NCI-H1048 (cell line): Measurements from ENCODE around the gene GNAS-AS1.

Source experiments
- DNase-seq: peaks from one replicate; lab custom pipeline; 2025; lab: John Stamatoyannopoulos, UW

Gene GNAS-AS1

DNA sequence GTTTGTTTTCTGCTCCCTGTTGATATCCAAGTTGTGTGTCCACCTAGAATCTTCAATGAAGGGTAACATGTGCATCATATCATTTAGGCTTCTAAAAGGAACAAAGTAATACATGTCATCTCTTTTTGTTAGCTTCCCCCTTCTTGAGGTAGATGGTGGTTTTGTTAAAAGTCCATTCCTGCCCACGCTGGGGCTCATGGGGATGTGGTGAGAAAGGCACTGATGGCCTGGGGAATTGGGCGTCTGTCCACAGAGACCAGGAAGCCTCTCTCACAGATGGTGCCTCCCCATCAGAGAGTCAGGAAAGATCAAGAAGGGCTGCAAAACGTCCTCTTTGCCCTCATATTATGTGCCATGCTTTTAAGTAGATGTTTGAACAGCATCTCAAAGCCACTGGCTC lies 34.3 kb upstream of the GNAS-AS1 start:
- DNase-seq: no peak

DNA sequence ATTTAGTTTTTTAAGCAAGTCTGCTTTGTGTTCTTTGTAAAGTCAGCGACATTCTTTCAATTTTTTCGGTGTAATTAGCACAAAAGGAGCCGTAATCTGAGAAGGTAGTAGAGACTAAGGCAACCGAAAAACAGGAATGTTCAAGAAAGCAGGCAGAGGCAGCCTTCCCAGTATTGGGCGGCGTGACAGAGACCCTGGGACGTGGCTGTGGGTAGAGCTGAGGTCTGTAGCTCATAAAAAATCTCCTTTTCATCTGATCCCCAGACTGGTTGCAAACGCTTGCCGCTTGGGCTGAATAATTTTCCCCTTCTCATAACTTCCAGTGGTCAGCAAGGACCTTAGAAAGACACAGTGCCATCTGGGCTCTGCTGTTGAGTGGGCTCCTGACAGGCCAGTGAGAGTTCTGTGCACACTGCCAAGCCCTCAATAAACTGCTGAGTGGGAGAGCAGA lies 32.6 kb upstream of the GNAS-AS1 start:
- DNase-seq: no peak

GRCh38 chr20:58882704-58883089 lies 32.0 kb upstream of the GNAS-AS1 start:
- no peak for DNase-seq

- no peak for DNase-seq
Measured at GRCh38 chr20:58880994-58881752, 30.5 kb upstream of the GNAS-AS1 start.

DNA sequence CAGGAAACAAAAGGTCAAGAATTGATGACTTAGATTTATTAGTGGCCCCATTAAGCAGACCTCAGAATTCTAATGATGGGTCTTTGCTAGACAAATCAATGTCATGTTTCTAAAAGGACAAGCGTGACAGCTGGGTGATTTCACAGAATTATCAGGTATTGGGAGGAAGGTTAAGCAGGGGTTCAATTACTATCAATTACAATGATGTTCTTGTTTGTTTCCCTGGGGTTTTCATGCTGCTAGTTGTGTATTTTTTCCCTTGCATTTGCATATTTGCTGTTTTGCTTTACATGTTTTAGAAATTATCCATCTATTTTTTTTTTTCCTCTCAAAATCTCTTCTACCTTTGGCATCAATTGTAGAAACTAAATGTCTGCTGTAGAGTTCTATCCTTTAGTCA lies 29.7 kb upstream of the GNAS-AS1 start:
- no peak for DNase-seq

GRCh38 chr20:58878399-58878798 lies 27.7 kb upstream of the GNAS-AS1 start:
- DNase-seq: no peak

GRCh38 chr20:58877976-58878360 lies 27.3 kb upstream of the GNAS-AS1 start:
- no peak for DNase-seq

- no peak for DNase-seq
Measured at GRCh38 chr20:58877050-58877975, 26.6 kb upstream of the GNAS-AS1 start.

DNA sequence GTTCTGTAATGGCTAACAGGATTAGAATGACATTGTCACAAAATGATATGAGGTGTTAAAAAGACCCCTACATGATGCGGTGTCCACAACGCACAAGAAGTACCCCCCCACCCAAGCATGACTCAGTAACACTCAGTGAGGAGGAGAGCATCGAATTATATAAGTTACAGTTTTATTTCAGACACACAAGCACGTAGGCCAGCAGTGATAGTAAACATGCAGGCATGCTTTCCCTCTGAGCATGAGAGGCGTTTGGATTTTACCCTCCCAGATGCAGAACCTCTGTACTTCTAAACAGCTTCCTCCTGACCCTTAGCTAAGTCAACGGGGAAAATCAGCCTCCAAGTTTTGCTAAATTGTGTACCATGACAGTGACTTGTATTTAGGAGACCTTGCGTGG lies 25.7 kb upstream of the GNAS-AS1 start:
- DNase-seq: no peak

GRCh38 chr20:58875541-58876134 lies 24.9 kb upstream of the GNAS-AS1 start:
- no peak for DNase-seq

DNA sequence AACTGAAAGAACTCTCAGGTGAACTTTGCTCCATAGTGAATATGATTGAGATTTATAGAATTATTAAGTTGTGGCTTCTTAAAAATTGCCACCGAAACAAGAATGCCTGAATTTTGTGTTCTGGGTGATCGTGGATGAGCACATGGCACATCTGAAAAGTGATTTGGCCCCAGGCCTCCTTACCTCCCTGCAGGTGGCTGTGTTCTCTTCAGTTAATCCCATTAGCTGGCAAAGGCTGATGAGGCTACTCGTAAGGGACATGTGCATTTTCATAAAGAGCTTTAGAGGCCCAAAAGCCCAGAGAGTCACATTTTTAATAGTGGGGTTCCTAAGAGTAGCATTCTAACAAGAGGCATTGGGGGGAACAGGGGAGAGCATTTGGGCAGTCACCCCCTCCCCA lies 24.4 kb upstream of the GNAS-AS1 start:
- DNase-seq: no peak

DNA sequence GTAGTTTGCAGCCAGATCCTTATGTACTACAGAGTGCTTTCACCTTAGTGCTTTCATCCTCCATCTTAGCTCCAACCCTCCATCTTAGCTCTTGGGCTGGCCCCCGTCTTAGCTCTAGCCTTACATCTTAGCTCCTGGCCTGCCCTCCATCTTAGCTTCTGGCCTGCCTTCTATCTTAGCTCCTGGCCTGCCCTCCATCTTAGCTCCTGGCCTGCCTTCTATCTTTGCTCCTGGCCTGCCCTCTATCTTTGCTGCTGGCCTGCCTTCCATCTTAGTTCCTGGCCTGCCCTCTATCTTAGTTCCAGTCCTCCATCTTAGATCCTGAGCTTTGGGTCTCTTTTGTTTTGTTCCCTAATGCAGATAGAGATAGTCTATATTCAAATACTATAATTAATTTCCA lies 23.8 kb upstream of the GNAS-AS1 start:
- DNase-seq: no peak

DNA sequence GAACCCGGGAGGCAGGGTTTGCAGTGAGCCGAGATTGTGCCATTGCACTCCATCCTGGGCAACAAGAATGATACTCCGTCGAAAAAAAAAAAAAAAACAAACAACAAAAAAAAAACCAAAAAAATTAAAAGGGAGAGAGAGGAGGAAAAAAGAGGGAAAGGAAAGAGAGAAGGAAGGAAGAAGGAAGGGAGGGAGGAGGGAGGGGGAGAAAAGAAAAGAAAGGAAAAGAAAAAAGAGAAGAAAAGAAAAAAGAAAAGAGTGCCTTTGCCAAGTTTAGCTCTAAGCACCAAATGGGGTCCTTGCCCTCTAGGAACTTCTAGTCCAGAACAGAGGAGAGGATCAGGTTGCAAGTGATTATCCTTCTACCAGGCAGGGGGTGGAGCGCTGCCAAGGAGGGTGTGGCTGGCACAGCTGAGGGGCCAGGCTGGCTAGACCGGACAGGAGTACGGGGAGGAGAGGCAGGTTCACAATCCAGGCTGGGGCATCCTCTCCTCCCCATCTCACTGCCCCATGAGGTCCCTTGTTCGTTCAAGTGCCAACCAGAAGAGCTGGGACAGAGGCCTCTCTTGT lies 20.9 kb upstream of the GNAS-AS1 start:
- no peak for DNase-seq

GRCh38 chr20:58870293-58871014 lies 19.8 kb upstream of the GNAS-AS1 start:
- no peak for DNase-seq

DNA sequence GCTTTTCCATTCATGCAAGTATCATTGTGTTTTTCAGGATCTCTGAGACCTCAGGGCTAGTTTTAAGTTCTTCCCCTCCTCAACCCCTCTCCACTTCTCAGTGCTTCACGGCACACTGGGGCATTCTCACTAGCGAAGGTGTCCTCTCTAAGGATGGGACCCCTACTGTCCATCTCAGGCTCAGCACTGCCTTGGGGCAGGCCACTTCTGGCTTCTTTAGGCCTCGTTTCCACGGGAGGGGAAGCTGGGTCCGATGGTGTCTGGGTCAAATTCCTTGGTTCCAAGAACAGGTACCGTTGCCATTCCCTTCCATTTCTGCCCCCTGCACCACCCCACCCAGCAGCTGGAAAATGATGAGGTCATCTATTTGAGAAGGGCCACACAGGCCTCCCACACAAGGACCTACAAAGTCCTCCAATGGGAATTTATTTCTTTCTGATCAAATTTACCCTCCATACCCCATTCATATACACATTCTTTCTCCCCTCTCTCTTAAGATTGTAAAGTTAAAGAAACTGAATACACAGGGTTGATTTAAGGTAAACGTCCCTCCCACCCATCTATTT lies 19.0 kb upstream of the GNAS-AS1 start:
- no peak for DNase-seq

DNA sequence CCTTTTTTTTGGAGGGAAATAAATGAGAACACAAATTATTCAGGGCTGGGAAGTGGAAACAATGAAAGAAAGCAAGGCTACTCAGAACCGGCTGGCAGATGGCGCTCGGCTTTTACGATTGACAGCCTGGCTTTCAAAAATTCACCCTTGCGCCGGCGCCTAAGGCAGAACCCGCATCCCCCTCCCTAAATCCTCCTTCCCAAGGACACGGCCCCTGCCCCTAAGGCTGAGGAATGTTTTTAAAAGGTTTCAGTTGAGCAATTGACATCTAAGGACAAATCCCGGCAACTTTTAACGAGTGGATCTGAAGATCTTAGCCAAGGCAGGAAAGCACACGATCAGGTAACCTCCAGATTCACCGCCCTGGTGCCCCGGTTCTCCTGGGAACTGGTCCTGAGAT lies 18.1 kb upstream of the GNAS-AS1 start:
- no peak for DNase-seq

DNA sequence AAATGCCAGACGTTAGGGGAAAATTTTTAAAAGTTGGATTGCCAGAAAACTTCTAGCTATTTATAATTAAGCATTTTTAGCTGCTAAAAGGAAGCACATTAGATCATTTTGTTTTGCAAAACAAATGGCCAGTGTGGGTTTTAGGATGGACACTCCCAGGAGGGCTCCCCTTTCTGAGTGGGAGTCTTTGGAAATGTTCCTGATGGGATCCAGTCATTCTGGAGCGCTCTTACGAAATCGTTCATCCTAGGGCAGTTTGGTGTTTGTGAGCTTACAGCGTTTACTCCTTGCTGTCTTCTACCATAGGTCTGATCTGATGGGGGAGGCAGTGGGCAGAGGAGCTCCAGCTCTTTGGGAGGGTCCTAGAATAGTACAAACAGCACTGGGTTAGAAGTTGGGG lies 16.5 kb upstream of the GNAS-AS1 start:
- no peak for DNase-seq

- DNase-seq: no peak
Measured at GRCh38 chr20:58865843-58866242, 15.1 kb upstream of the GNAS-AS1 start.

DNA sequence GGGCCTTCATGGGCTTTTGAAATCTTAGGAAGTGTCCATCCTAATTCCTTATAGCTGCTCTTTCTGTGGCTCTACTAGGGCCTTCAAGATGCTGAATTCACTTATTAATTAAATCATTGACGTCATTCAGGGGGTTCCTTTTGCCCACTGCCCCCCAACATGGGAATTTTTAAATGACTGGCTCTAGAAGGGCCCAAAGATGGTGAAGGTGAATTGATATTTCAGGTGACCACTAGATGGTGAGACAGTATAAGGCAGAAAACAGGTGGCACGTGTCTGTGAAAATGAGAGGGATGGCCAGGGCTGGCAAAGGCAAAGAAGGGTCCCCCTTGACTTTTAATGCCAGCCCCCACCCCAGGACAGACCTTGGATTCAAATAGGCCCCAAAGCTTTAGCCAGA lies 13.6 kb upstream of the GNAS-AS1 start:
- DNase-seq: no peak

GRCh38 chr20:58863044-58863790 lies 12.5 kb upstream of the GNAS-AS1 start:
- DNase-seq: no peak
